Measurements from ENCODE around the gene ZSWIM3.

Gene ZSWIM3

GRCh38 chr20:45907219-45907948, 50.0 kb downstream of the ZSWIM3 start:
- Histone ChIP-seq H3K4me3 (ENCODE audit: low read length in 2 of 2) (no peak overlapping the region), H4K8ac (ENCODE audit: low read depth, low read length) (no peak overlapping the region), H3K4me1 (ENCODE audit: control insufficient read depth in 2 of 2, insufficient read depth in 1 of 2, low read depth in 1 of 2, low read length in 2 of 2) (peaks cover 4 to 10% of the 10 kb centered on the region in 2 donors), H3K9me3 (replicated peaks in 1 of 2; ENCODE audit: control insufficient read depth in 2 of 2, insufficient read depth in 1 of 2, low read depth in 1 of 2, low read length in 2 of 2) (no peaks in the 10 kb centered on the region), H3K4me2 (ENCODE audit: insufficient read depth, low read length, poor library complexity, severe bottlenecking) (no peak overlapping the region), H2BK120ac (ENCODE audit: low read depth, low read length) (peak overlapping the region; percentile 34), H3K79me1 (ENCODE audit: low read depth, low read length) (no peaks in the 10 kb centered on the region), H2BK5ac (ENCODE audit: low read length) (no peak overlapping the region), H2AFZ (ENCODE audit: low read length) (no peak overlapping the region), H3K27me3 (ENCODE audit: control insufficient read depth in 3 of 3, insufficient read depth in 3 of 3, low read depth in 1 of 3, low read length in 3 of 3) (no peaks in the 10 kb centered on the region), H2BK15ac (ENCODE audit: low read length) (no peak overlapping the region), H3K4ac (ENCODE audit: low read length) (no peak overlapping the region), H4K91ac (ENCODE audit: low read depth, low read length, poor library complexity) (no peak overlapping the region), H3K9ac (ENCODE audit: low read depth, low read length, poor library complexity) (no peak overlapping the region), H3K14ac (ENCODE audit: low read length) (no peak overlapping the region), H3K18ac (ENCODE audit: low read length) (no peak overlapping the region), H2AK5ac (ENCODE audit: low read depth, low read length) (no peak overlapping the region), H3K36me3 (replicated peaks in 1 of 2; ENCODE audit: control insufficient read depth in 2 of 2, insufficient read depth in 2 of 2, low read length in 2 of 2) (peaks cover 34 to 77% of the 10 kb centered on the region in 2 donors), H3K27ac (replicated peaks; ENCODE audit: low read length) (no peak overlapping the region), H3K23ac (ENCODE audit: low read depth, low read length, poor library complexity) (peak overlapping the region; percentile 86), H2BK12ac (ENCODE audit: low read length) (no peak overlapping the region)
- no peak for DNase-seq (ENCODE audit: low spot score)
- WGBS, 2 donors (ENCODE audit: extremely low coverage in 2 of 2, insufficient read length in 2 of 2, insufficient replicate concordance in 1 of 2), result no CpG with 5 or more reads among the region's 17 CpGs

- H2AK5ac ChIP-seq (ENCODE audit: low read depth, low read length), result no peak overlapping the region
- no peaks in the 10 kb centered on the region for H3K27me3 ChIP-seq (ENCODE audit: control insufficient read depth in 3 of 3, insufficient read depth in 3 of 3, low read depth in 1 of 3, low read length in 3 of 3)
- no peak overlapping the region for H2BK12ac ChIP-seq (ENCODE audit: low read length)
- no peak overlapping the region for H4K8ac ChIP-seq (ENCODE audit: low read depth, low read length)
- no peak overlapping the region for H3K4ac ChIP-seq (ENCODE audit: low read length)
- H3K4me2 ChIP-seq (ENCODE audit: insufficient read depth, low read length, poor library complexity, severe bottlenecking), result no peak overlapping the region
- H3K9ac ChIP-seq (ENCODE audit: low read depth, low read length, poor library complexity), result no peak overlapping the region
- H2AFZ ChIP-seq (ENCODE audit: low read length), result no peak overlapping the region
- no peak overlapping the region for H2BK15ac ChIP-seq (ENCODE audit: low read length)
- no peak overlapping the region for H3K18ac ChIP-seq (ENCODE audit: low read length)
- peaks cover 6 to 12% of the 10 kb centered on the region in 2 donors for H3K4me1 ChIP-seq (ENCODE audit: control insufficient read depth in 2 of 2, insufficient read depth in 1 of 2, low read depth in 1 of 2, low read length in 2 of 2)
- no peak overlapping the region for H2BK120ac ChIP-seq (ENCODE audit: low read depth, low read length)
- H4K91ac ChIP-seq (ENCODE audit: low read depth, low read length, poor library complexity), result no peak overlapping the region
- no peak overlapping the region for H3K14ac ChIP-seq (ENCODE audit: low read length)
- no peak overlapping the region for H3K23ac ChIP-seq (ENCODE audit: low read depth, low read length, poor library complexity)
- no peaks in the 10 kb centered on the region for H3K79me1 ChIP-seq (ENCODE audit: low read depth, low read length)
- H3K27ac ChIP-seq (replicated peaks; ENCODE audit: low read length), result no peak overlapping the region
- DNase-seq (ENCODE audit: low spot score), result no peak
- no peak overlapping the region for H2BK5ac ChIP-seq (ENCODE audit: low read length)
- no CpG with 5 or more reads among the region's 2 CpGs for WGBS, 2 donors (ENCODE audit: extremely low coverage in 2 of 2, insufficient read length in 2 of 2, insufficient replicate concordance in 1 of 2)
- peaks cover 30 to 70% of the 10 kb centered on the region in 2 donors for H3K36me3 ChIP-seq (replicated peaks in 1 of 2; ENCODE audit: control insufficient read depth in 2 of 2, insufficient read depth in 2 of 2, low read length in 2 of 2)
- no peaks in the 10 kb centered on the region for H3K9me3 ChIP-seq (replicated peaks in 1 of 2; ENCODE audit: control insufficient read depth in 2 of 2, insufficient read depth in 1 of 2, low read depth in 1 of 2, low read length in 2 of 2)
- no peak overlapping the region for H3K4me3 ChIP-seq (ENCODE audit: low read length in 2 of 2)
Observed at GRCh38 chr20:45908084-45908483, 50.7 kb downstream of the ZSWIM3 start.

GRCh38 chr20:45909336-45909808, 52.0 kb downstream of the ZSWIM3 start:
- no CpG with 5 or more reads among the region's 12 CpGs for WGBS, 2 donors (ENCODE audit: extremely low coverage in 2 of 2, insufficient read length in 2 of 2, insufficient replicate concordance in 1 of 2)
- Histone ChIP-seq H3K27ac (replicated peaks; ENCODE audit: low read length) (no peak overlapping the region), H3K27me3 (ENCODE audit: control insufficient read depth in 3 of 3, insufficient read depth in 3 of 3, low read depth in 1 of 3, low read length in 3 of 3) (no peaks in the 10 kb centered on the region)

GRCh38 chr20:45909817-45910669, 52.6 kb downstream of the ZSWIM3 start:
- no peak overlapping the region for H3K18ac ChIP-seq (ENCODE audit: low read length)
- H3K4me1 ChIP-seq (ENCODE audit: control insufficient read depth in 2 of 2, insufficient read depth in 1 of 2, low read depth in 1 of 2, low read length in 2 of 2), result peaks cover 6 to 12% of the 10 kb centered on the region in 2 donors
- no peaks in the 10 kb centered on the region for H3K27me3 ChIP-seq (ENCODE audit: control insufficient read depth in 3 of 3, insufficient read depth in 3 of 3, low read depth in 1 of 3, low read length in 3 of 3)
- H2BK15ac ChIP-seq (ENCODE audit: low read length), result no peak overlapping the region
- no peak overlapping the region for H2BK5ac ChIP-seq (ENCODE audit: low read length)
- H4K8ac ChIP-seq (ENCODE audit: low read depth, low read length), result no peak overlapping the region
- no peak overlapping the region for H3K14ac ChIP-seq (ENCODE audit: low read length)
- H3K23ac ChIP-seq (ENCODE audit: low read depth, low read length, poor library complexity), result no peak overlapping the region
- no peaks in the 10 kb centered on the region for H3K79me1 ChIP-seq (ENCODE audit: low read depth, low read length)
- no peak overlapping the region for H2BK12ac ChIP-seq (ENCODE audit: low read length)
- no peaks in the 10 kb centered on the region for H3K9me3 ChIP-seq (replicated peaks in 1 of 2; ENCODE audit: control insufficient read depth in 2 of 2, insufficient read depth in 1 of 2, low read depth in 1 of 2, low read length in 2 of 2)
- no peak overlapping the region for H2BK120ac ChIP-seq (ENCODE audit: low read depth, low read length)
- no peak overlapping the region for H3K9ac ChIP-seq (ENCODE audit: low read depth, low read length, poor library complexity)
- H2AFZ ChIP-seq (ENCODE audit: low read length), result peak overlapping the region; percentile 31
- H2AK5ac ChIP-seq (ENCODE audit: low read depth, low read length), result no peak overlapping the region
- WGBS, 2 donors (ENCODE audit: extremely low coverage in 2 of 2, insufficient read length in 2 of 2, insufficient replicate concordance in 1 of 2), result no CpG with 5 or more reads among the region's 22 CpGs
- DNase-seq (ENCODE audit: low spot score), result no peak
- peak overlapping the region; percentile 48 for H3K4me2 ChIP-seq (ENCODE audit: insufficient read depth, low read length, poor library complexity, severe bottlenecking)
- H3K36me3 ChIP-seq (replicated peaks in 1 of 2; ENCODE audit: control insufficient read depth in 2 of 2, insufficient read depth in 2 of 2, low read length in 2 of 2), result peaks cover 24 to 50% of the 10 kb centered on the region in 2 donors
- H4K91ac ChIP-seq (ENCODE audit: low read depth, low read length, poor library complexity), result no peak overlapping the region
- H3K4ac ChIP-seq (ENCODE audit: low read length), result no peak overlapping the region
- peak overlapping the region in 1 of 2 donors; percentile 27 for H3K4me3 ChIP-seq (ENCODE audit: low read length in 2 of 2)
- H3K27ac ChIP-seq (replicated peaks; ENCODE audit: low read length), result no peak overlapping the region

More at GRCh38 chr20:45909336-45909808, 52.0 kb downstream of the ZSWIM3 start:
- no peak overlapping the region for H2BK5ac ChIP-seq (ENCODE audit: low read length)
- H3K9ac ChIP-seq (ENCODE audit: low read depth, low read length, poor library complexity), result no peak overlapping the region
- H3K36me3 ChIP-seq (replicated peaks in 1 of 2; ENCODE audit: control insufficient read depth in 2 of 2, insufficient read depth in 2 of 2, low read length in 2 of 2), result peaks cover 30 to 57% of the 10 kb centered on the region in 2 donors
- no peak overlapping the region for H2BK120ac ChIP-seq (ENCODE audit: low read depth, low read length)
- H3K18ac ChIP-seq (ENCODE audit: low read length), result no peak overlapping the region
- no peak overlapping the region for H2BK15ac ChIP-seq (ENCODE audit: low read length)
- H2AFZ ChIP-seq (ENCODE audit: low read length), result no peak overlapping the region
- H2AK5ac ChIP-seq (ENCODE audit: low read depth, low read length), result no peak overlapping the region
- H3K4me1 ChIP-seq (ENCODE audit: control insufficient read depth in 2 of 2, insufficient read depth in 1 of 2, low read depth in 1 of 2, low read length in 2 of 2), result peaks cover 6 to 12% of the 10 kb centered on the region in 2 donors
- no peak overlapping the region for H4K8ac ChIP-seq (ENCODE audit: low read depth, low read length)
- no peaks in the 10 kb centered on the region for H3K79me1 ChIP-seq (ENCODE audit: low read depth, low read length)
- no peak overlapping the region for H3K4ac ChIP-seq (ENCODE audit: low read length)
- H3K23ac ChIP-seq (ENCODE audit: low read depth, low read length, poor library complexity), result no peak overlapping the region
- no peaks in the 10 kb centered on the region for H3K9me3 ChIP-seq (replicated peaks in 1 of 2; ENCODE audit: control insufficient read depth in 2 of 2, insufficient read depth in 1 of 2, low read depth in 1 of 2, low read length in 2 of 2)
- no peak overlapping the region for H4K91ac ChIP-seq (ENCODE audit: low read depth, low read length, poor library complexity)
- DNase-seq (ENCODE audit: low spot score), result no peak
- no peak overlapping the region for H2BK12ac ChIP-seq (ENCODE audit: low read length)
- no peak overlapping the region for H3K14ac ChIP-seq (ENCODE audit: low read length)
- H3K4me3 ChIP-seq (ENCODE audit: low read length in 2 of 2), result no peak overlapping the region
- no peak overlapping the region for H3K4me2 ChIP-seq (ENCODE audit: insufficient read depth, low read length, poor library complexity, severe bottlenecking)

Measured in neuronal stem cell (in vitro differentiated cells).